Keratinocyte (primary cell): ENCODE data around the gene NKAP.

Source experiments
- CTCF ChIP-seq, 3 experiments: IDR thresholded peaks in 1 of 3; conservative IDR thresholded peaks in 1 of 3; optimal IDR thresholded peaks in 1 of 3; 2 replicates in 2 of 3; 3 replicates in 1 of 3; pipeline versions ENCODE3 to v1.5.1; 2011; ENCODE audit warnings: low read length in 3 of 3, mild to moderate bottlenecking in 3 of 3, moderate library complexity in 2 of 3, control low read depth in 1 of 3, inconsistent platforms in 1 of 3; ENCODE audit not compliant: insufficient read depth in 2 of 3; ENCODE audit errors: extremely low read depth in 1 of 3
- EZH2 ChIP-seq: IDR thresholded peaks from one replicate; pipeline ENCODE4 v1.6.1; 2012; ENCODE audit warnings: inconsistent platforms, mild to moderate bottlenecking, low read length, moderate library complexity

- TF ChIP-seq CTCF (optimal IDR thresholded peaks at IDR 0.05 in 1 of 3, IDR thresholded peaks at IDR 0.05 in 1 of 3, conservative IDR thresholded peaks at IDR 0.05 in 1 of 3; ENCODE audit: extremely low read depth in 1 of 3, insufficient read depth in 2 of 3, low read length in 3 of 3) (peak; percentile 39 to 57 (median 50)), EZH2 (no peak)
These were observed 55.7 kb downstream of the NKAP start for GRCh38 chrX:119887721-119888425.
